Right atrium auricular region (tissue), 2 donors: ENCODE measurements around the gene WIPF3. TPM values are rescaled to one million over a fixed set of nuclear protein-coding genes. Genes with fewer than 3 reads are reported as not detected.

Experiments used
- DNase-seq: peaks from one replicate; pipeline ENCODE4 v3.0.0-alpha.2; 2019; ENCODE audit warnings: low spot score
- H3K27ac ChIP-seq, 2 donors: fragments of 200-600 bp; sonication (generic); 1 replicate in 1 of 2; 2 replicates in 1 of 2; pipeline ENCODE4 v1.5.1; 2016 to 2019
- H3K27me3 ChIP-seq, 2 donors: fragments of 200-600 bp; sonication (generic); one replicate each; pipeline versions ENCODE4 v1.5.1 to v1.6.0; 2017 to 2019
- H3K36me3 ChIP-seq: fragments of 200-600 bp; sonication (generic); one replicate; pipeline ENCODE4 v1.5.1; 2016
- H3K4me1 ChIP-seq, 2 donors: fragments of 200-600 bp; sonication (generic); one replicate each; pipeline versions ENCODE4 v1.5.1 to v1.6.0; 2017 to 2019
- H3K4me3 ChIP-seq, 2 donors: fragments of 200-600 bp; sonication (generic); 1 replicate in 1 of 2; 2 replicates in 1 of 2; pipeline ENCODE4 v1.5.1; 2017 to 2019; ENCODE audit warnings: mild to moderate bottlenecking in 1 of 2, moderate library complexity in 1 of 2
- H3K9me3 ChIP-seq, 2 donors: fragments of 200-600 bp; sonication (generic); one replicate each; pipeline ENCODE4 v1.5.1; 2019
- total RNA-seq, 2 donors: library from RNA; depleted of rRNA; stranded (reverse); fragments of >200 nt; gene quantifications; one replicate each; pipeline ENCODE4 v1.1.0, GENCODE V29; 2016
- TF ChIP-seq, protein P1 (sequence below), 2 donors: fragments of 200-600 bp; sonication (generic); IDR thresholded peaks; one replicate each; pipeline ENCODE4 v1.5.1; 2019; ENCODE audit warnings: antibody characterized with exemption in 2 of 2

WIPF3 gene
- total RNA-seq, 2 donors from 2014 or later, result 1.3 to 2.9 TPM

DNA sequence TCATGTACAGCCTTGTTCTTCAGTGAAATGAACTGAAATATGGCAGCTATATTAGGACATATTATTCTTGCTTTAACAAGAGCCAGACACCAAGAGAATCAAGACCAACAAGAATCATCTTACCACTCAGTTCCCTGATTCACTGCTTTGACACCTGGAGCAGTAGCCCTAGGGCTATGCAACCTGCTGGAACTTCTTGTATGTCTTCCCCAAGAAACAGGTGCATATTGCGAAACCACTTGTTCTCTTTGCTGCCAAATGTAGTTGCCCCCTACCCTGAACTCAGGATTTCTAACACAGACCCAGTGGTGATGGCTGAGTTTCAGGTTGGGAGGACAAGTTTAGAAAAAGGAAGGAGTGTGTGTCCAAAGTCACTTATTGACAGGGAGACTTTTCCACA is 46.1 kb downstream of the WIPF3 start:
- Histone ChIP-seq H3K4me3 (no peak overlapping the region), H3K36me3 (no peaks in the 10 kb centered on the region), H3K4me1 (no peaks in the 10 kb centered on the region), H3K9me3 (no peaks in the 10 kb centered on the region), H3K27ac (no peak overlapping the region), H3K27me3 (no peaks in the 10 kb centered on the region)
- TF ChIP-seq, protein P1, sequence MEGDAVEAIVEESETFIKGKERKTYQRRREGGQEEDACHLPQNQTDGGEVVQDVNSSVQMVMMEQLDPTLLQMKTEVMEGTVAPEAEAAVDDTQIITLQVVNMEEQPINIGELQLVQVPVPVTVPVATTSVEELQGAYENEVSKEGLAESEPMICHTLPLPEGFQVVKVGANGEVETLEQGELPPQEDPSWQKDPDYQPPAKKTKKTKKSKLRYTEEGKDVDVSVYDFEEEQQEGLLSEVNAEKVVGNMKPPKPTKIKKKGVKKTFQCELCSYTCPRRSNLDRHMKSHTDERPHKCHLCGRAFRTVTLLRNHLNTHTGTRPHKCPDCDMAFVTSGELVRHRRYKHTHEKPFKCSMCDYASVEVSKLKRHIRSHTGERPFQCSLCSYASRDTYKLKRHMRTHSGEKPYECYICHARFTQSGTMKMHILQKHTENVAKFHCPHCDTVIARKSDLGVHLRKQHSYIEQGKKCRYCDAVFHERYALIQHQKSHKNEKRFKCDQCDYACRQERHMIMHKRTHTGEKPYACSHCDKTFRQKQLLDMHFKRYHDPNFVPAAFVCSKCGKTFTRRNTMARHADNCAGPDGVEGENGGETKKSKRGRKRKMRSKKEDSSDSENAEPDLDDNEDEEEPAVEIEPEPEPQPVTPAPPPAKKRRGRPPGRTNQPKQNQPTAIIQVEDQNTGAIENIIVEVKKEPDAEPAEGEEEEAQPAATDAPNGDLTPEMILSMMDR (IDR thresholded peaks at IDR 0.05), result no peak
- no peak for DNase-seq

DNA sequence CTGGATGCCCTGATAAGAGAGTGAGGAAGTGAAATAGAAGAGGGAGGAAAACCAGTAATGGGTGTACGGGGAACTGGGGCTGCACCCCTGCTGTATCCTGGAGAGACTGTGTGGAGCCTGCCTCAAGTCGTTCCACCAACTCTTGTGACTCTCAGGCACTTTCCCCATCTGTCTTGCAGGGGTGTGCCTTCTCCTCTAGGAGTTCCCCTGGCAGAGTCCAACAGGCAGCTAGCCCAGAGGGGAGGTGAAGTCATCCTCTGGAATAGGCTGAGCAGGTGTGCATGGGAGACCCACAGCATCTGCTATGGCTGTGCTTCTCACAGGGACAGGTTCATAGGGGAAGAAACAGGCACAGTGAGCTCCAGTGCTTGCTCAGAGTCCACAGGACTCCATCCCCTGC is 46.8 kb downstream of the WIPF3 start:
- TF ChIP-seq, protein P1 (IDR thresholded peaks at IDR 0.05), result no peak
- no peak for DNase-seq
- Histone ChIP-seq H3K9me3 (no peaks in the 10 kb centered on the region), H3K27me3 (no peaks in the 10 kb centered on the region), H3K27ac (no peak overlapping the region), H3K4me3 (no peak overlapping the region), H3K4me1 (no peaks in the 10 kb centered on the region), H3K36me3 (no peaks in the 10 kb centered on the region)

DNA sequence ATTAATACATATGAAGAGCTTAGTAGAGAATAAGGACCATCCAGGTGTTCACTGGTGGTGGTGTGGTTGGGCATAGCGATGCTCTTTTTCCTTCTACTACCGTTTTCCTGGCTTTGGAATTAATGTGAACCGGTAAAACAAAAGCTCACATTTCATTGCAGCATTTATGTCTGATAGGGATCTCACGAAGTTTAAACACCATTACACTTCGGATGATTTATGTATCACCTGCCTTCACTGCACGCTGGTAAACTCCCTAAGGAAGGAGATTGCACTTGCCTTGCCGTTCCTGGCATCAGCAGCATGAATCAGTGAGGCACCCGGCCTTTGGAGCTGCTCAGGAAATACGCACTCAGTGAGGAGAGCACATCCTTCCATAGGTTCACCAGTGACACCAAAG is 47.5 kb downstream of the WIPF3 start:
- no peak for DNase-seq
- H3K4me3 ChIP-seq, result no peak overlapping the region
- TF ChIP-seq, protein P1 (IDR thresholded peaks at IDR 0.05), result no peak
- H3K4me1 ChIP-seq, result peaks cover 0 to 3% of the 10 kb centered on the region in 2 donors
- H3K36me3 ChIP-seq, result no peaks in the 10 kb centered on the region
- H3K27ac ChIP-seq, result no peak overlapping the region
- no peaks in the 10 kb centered on the region for H3K9me3 ChIP-seq
- H3K27me3 ChIP-seq, result no peaks in the 10 kb centered on the region

DNA sequence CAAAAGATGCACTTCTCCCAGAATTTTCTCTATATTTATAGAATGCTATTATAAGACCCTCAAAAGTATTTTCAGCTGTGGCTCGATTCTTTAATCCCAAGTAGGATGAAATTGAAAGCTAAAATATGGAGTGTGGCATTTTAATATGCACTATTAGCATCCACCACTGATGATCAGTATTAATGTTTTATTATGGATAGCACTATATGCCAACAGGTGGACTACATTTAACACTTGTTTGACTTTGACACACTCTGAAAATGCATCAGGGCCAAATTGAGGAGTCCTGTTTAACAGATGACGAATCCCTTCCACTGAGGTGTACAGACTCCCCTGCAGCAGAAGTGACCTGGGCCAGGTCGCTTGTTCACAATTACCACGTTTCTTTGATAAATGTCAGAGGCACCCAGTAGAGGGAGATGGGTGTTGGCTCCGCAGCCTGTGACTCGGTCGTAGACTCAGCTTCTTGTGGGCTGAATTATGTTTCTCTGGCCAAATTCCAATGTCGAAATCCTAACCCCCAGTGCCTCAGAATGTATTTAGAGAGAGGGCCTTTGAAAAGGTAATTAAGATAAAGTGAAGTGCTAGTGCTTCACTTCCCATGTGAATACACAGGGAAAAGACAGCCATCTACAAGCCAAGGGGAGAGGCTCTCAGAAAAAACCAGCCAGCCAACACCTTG is 48.1 kb downstream of the WIPF3 start:
- H3K36me3 ChIP-seq, result no peaks in the 10 kb centered on the region
- peaks cover 0 to 9% of the 10 kb centered on the region in 2 donors for H3K4me1 ChIP-seq
- H3K27me3 ChIP-seq, result no peaks in the 10 kb centered on the region
- no peak overlapping the region for H3K27ac ChIP-seq
- H3K4me3 ChIP-seq, result no peak overlapping the region
- no peak for DNase-seq
- TF ChIP-seq, protein P1 (IDR thresholded peaks at IDR 0.05), result no peak
- no peaks in the 10 kb centered on the region for H3K9me3 ChIP-seq

DNA sequence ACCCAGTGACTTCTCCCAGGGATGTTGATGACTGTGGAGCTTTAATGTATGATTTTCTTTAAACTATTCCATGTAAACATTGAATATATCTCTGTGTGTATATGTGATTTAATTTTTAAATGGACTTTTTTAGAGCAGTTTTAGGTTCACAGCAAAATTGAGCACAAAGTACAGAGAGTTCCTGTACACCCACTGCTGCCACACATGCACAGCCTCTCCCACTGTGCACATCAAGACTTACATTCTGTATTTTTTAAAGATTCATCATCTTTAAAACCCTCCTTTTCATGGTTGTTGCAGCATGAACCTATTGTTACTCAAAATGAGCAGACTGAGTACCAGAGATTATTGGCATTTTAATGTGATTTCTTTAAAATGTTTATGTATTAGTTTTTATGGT is 51.3 kb downstream of the WIPF3 start:
- H3K4me3 ChIP-seq, result no peak overlapping the region
- no peaks in the 10 kb centered on the region for H3K9me3 ChIP-seq
- H3K27me3 ChIP-seq, result no peaks in the 10 kb centered on the region
- no peak overlapping the region for H3K27ac ChIP-seq
- TF ChIP-seq, protein P1 (IDR thresholded peaks at IDR 0.05), result no peak
- DNase-seq, result no peak
- peaks cover 0 to 12% of the 10 kb centered on the region in 2 donors for H3K4me1 ChIP-seq
- no peaks in the 10 kb centered on the region for H3K36me3 ChIP-seq
